Endodermal cell (in vitro differentiated cells): Measurements from ENCODE around the gene PAQR8. TPM values are rescaled to one million over a fixed set of nuclear protein-coding genes. Genes with fewer than 3 reads are reported as not detected.

Source experiments
- DNase-seq: peaks from one replicate; pipeline ENCODE4 v3.0.0-alpha.2; 2017
- H3K27ac ChIP-seq: 2 replicates; pipeline ENCODE4 v1.5.1; 2013; ENCODE audit warnings: mild to moderate bottlenecking, low read depth, low read length, moderate library complexity
- H3K27me3 ChIP-seq: 2 replicates; pipeline ENCODE4 v1.6.1; 2013; ENCODE audit warnings: mild to moderate bottlenecking, low read length, moderate library complexity; ENCODE audit not compliant: insufficient read depth, control insufficient read depth, poor library complexity, severe bottlenecking
- H3K36me3 ChIP-seq: 2 replicates; pipeline ENCODE4 v1.7.0; 2013; ENCODE audit warnings: mild to moderate bottlenecking, low read length, moderate library complexity; ENCODE audit not compliant: control insufficient read depth, insufficient read depth
- H3K4me1 ChIP-seq: one replicate; pipeline ENCODE4 v1.7.0; 2013; ENCODE audit warnings: low read length; ENCODE audit not compliant: control insufficient read depth, insufficient read depth
- H3K4me3 ChIP-seq: 2 replicates; pipeline ENCODE4 v1.5.1; 2013; ENCODE audit warnings: mild to moderate bottlenecking, low read length, moderate library complexity
- H3K9ac ChIP-seq: 2 replicates; pipeline ENCODE4 v1.6.1; 2013; ENCODE audit warnings: mild to moderate bottlenecking, low read length, moderate library complexity; ENCODE audit not compliant: poor library complexity, severe bottlenecking; ENCODE audit errors: extremely low read depth
- H3K9me3 ChIP-seq: 2 replicates; pipeline ENCODE4 v1.6.1; 2013; ENCODE audit warnings: mild to moderate bottlenecking, low read length, moderate library complexity; ENCODE audit not compliant: control insufficient read depth
- H3K27ac Mint-ChIP-seq: 2 replicates; pipeline ENCODE4 v1.8.0; 2020; ENCODE audit warnings: mixed read lengths
- H3K27me3 Mint-ChIP-seq: 2 replicates; pipeline ENCODE4 v1.8.0; 2021; ENCODE audit warnings: mild to moderate bottlenecking, mixed read lengths; ENCODE audit not compliant: insufficient read depth
- H3K36me3 Mint-ChIP-seq: 2 replicates; pipeline ENCODE4 v1.8.0; 2020; ENCODE audit warnings: low read depth, mixed read lengths
- H3K4me1 Mint-ChIP-seq: 2 replicates; pipeline ENCODE4 v1.8.0; 2020; ENCODE audit warnings: mixed read lengths
- H3K4me3 Mint-ChIP-seq: 2 replicates; pipeline ENCODE4 v1.8.0; 2020; ENCODE audit warnings: mild to moderate bottlenecking, moderate library complexity, mixed read lengths
- H3K9me3 Mint-ChIP-seq: 2 replicates; pipeline ENCODE4 v1.8.0; 2020; ENCODE audit warnings: mild to moderate bottlenecking, mixed read lengths
- CTCF ChIP-seq: fragments of 200-600 bp; sonication (generic); conservative IDR thresholded peaks from 2 replicates; pipeline ENCODE4 v1.5.0; 2021; ENCODE audit warnings: antibody characterized with exemption, mild to moderate bottlenecking
- WGBS, 2 experiments: methylation state at CpG; one replicate each; pipeline versions ENCODE4 v1.1.5 to v1.1.7; 2013; ENCODE audit warnings: missing lambda C conversion rate in 2 of 2, mixed read lengths in 1 of 2; ENCODE audit not compliant: insufficient coverage in 1 of 2, insufficient read length in 1 of 2; 5-methylcytosine and 5-hydroxymethylcytosine counted together
- total RNA-seq, 2 donors: library from RNA; stranded (reverse); fragmentation: NEBNext Ultra II Directional in 1 of 2; extraction: Animal tissue kit (Norgen Biotek cat#: 25700) in 1 of 2; gene quantifications; 2 replicates in 1 of 2; 3 replicates in 1 of 2; pipeline ENCODE4 v1.2.1, GENCODE V29; 2021

Gene PAQR8
- total RNA-seq, 2 donors from 2014 or later = 5.9 to 6.7 TPM

- WGBS, 2 experiments = 100% methylated on average over 1 of the region's 1 CpG
- Histone ChIP-seq H3K27ac (no peak overlapping the region), H3K4me1 (no peaks in the 10 kb centered on the region), H3K9me3 (no peaks in the 10 kb centered on the region), H3K4me3 (no peak overlapping the region), H3K36me3 (no peaks in the 10 kb centered on the region), H3K27me3 (no peaks in the 10 kb centered on the region), H3K9ac (no peak overlapping the region)
- Mint-ChIP-seq H3K4me3 (no peak overlapping the region), H3K27me3 (peaks cover 5% of the 10 kb centered on the region), H3K4me1 (peaks cover 6% of the 10 kb centered on the region), H3K36me3 (no peaks in the 10 kb centered on the region), H3K9me3 (no peaks in the 10 kb centered on the region), H3K27ac (no peak overlapping the region)
- no peak for DNase-seq
- TF ChIP-seq CTCF = no peak
Observed at GRCh38 chr6:52345311-52345710, 16.6 kb upstream of the PAQR8 start.

DNA sequence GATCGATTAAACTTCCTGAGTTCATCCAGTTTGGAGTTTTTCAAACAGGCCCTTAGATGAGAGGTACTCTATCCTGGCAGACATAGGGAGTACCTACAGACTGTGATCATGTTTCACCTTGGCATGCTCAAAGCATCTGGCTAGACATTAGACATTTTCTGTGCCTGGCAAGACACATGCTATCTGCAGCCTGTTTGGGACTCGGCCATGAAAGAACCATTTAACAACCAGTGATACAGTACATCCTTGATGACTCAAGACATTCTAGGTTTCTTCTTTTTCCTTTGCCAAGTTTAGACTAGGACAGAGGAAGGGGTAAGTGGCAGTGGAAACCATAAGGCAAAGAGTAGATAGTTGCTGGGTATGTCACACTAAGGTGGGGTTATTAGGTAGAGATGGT, 15.4 kb upstream of the PAQR8 start:
- no peak overlapping the region for H3K27ac Mint-ChIP-seq
- Histone ChIP-seq H3K27me3 (no peaks in the 10 kb centered on the region), H3K4me3 (no peak overlapping the region), H3K36me3 (no peaks in the 10 kb centered on the region), H3K9me3 (no peaks in the 10 kb centered on the region), H3K4me1 (no peaks in the 10 kb centered on the region), H3K9ac (no peak overlapping the region), H3K27ac (no peak overlapping the region)
- DNase-seq = no peak
- H3K4me3 Mint-ChIP-seq = no peak overlapping the region
- H3K27me3 Mint-ChIP-seq = peaks cover 5% of the 10 kb centered on the region
- WGBS, 2 experiments = 70 to 84% methylated on average over 2 of the region's 2 CpGs
- no peaks in the 10 kb centered on the region for H3K9me3 Mint-ChIP-seq
- H3K36me3 Mint-ChIP-seq = no peaks in the 10 kb centered on the region
- no peak for TF ChIP-seq CTCF
- H3K4me1 Mint-ChIP-seq = peaks cover 6% of the 10 kb centered on the region

- H3K36me3 ChIP-seq = no peaks in the 10 kb centered on the region
- Mint-ChIP-seq H3K9me3 (no peaks in the 10 kb centered on the region), H3K4me1 (peaks cover 11% of the 10 kb centered on the region), H3K4me3 (no peak overlapping the region), H3K36me3 (no peaks in the 10 kb centered on the region), H3K27me3 (peaks cover 3% of the 10 kb centered on the region), H3K27ac (no peak overlapping the region)
- no peaks in the 10 kb centered on the region for H3K9me3 ChIP-seq
- no peak overlapping the region for H3K9ac ChIP-seq
- no peak for TF ChIP-seq CTCF
- WGBS, 2 experiments = 100% methylated on average over 1 of the region's 1 CpG; no CpG with 5 or more reads in 1 of the 2 experiments
- no peak overlapping the region for H3K4me3 ChIP-seq
- no peaks in the 10 kb centered on the region for H3K27me3 ChIP-seq
- no peaks in the 10 kb centered on the region for H3K4me1 ChIP-seq
- no peak overlapping the region for H3K27ac ChIP-seq
- DNase-seq = no peak
Observed at GRCh38 chr6:52347818-52348217, 14.1 kb upstream of the PAQR8 start.
